Measurements from ENCODE around the gene CTTN. TPM values are rescaled to one million over a fixed set of nuclear protein-coding genes. Genes with fewer than 3 reads are reported as not detected.

CTTN gene
- total RNA-seq, 1 donor from 2014 or later: 219 TPM

- no peak for DNase-seq (ENCODE audit: low read depth in 2 of 2)
These were observed 75.8 kb downstream of the CTTN start for GRCh38 chr11:70473873-70474690.

GRCh38 chr11:70474710-70475109 is 76.4 kb downstream of the CTTN start:
- DNase-seq (ENCODE audit: low read depth in 2 of 2): no peak

GRCh38 chr11:70476669-70477068 is 78.3 kb downstream of the CTTN start:
- no peak for DNase-seq (ENCODE audit: low read depth in 2 of 2)

GRCh38 chr11:70477176-70477575 is 78.8 kb downstream of the CTTN start:
- DNase-seq (ENCODE audit: low read depth in 2 of 2): no peak

GRCh38 chr11:70477609-70478008 is 79.3 kb downstream of the CTTN start:
- DNase-seq (ENCODE audit: low read depth in 2 of 2): no peak

GRCh38 chr11:70478166-70478890 is 80.0 kb downstream of the CTTN start:
- DNase-seq (ENCODE audit: low read depth in 2 of 2): no peak

GRCh38 chr11:70480711-70481110 is 82.4 kb downstream of the CTTN start:
- DNase-seq (ENCODE audit: low read depth in 2 of 2): no peak

- DNase-seq (ENCODE audit: low read depth in 2 of 2): no peak
These were observed 83.5 kb downstream of the CTTN start for GRCh38 chr11:70481625-70482528.

GRCh38 chr11:70482529-70482917 is 84.2 kb downstream of the CTTN start:
- DNase-seq (ENCODE audit: low read depth in 2 of 2): no peak

GRCh38 chr11:70483077-70483861 is 84.9 kb downstream of the CTTN start:
- peak in 1 of 2 donors; percentile 14 for DNase-seq (ENCODE audit: low read depth in 2 of 2)

- DNase-seq (ENCODE audit: low read depth in 2 of 2): no peak
These were observed 85.6 kb downstream of the CTTN start for GRCh38 chr11:70483917-70484316.

- DNase-seq (ENCODE audit: low read depth in 2 of 2): no peak
These were observed 87.1 kb downstream of the CTTN start for GRCh38 chr11:70485326-70486025.

- DNase-seq (ENCODE audit: low read depth in 2 of 2): no peak
These were observed 87.7 kb downstream of the CTTN start for GRCh38 chr11:70486026-70486415.

Other genes with a start within 250 kb of the CTTN start
- gene FADD, start 195.2 kb upstream of the CTTN start, total RNA-seq: 44.4 and 52.0 TPM in 2 replicates
- 24.9 and 28.2 TPM in 2 replicates for gene PPFIA1, start 127.8 kb upstream of the CTTN start, total RNA-seq